MM.1S (cell line): Measurements from ENCODE around the gene MYL10.

ENCODE experiments used
- CTCF ChIP-seq: fragments of 300-600 bp; sonication (generic); IDR thresholded peaks from 2 replicates; pipeline ENCODE4 v1.5.1; 2016; ENCODE audit warnings: antibody characterized with exemption, low read length, mixed read lengths
- EZH2 ChIP-seq: fragments of 300-600 bp; sonication (generic); optimal IDR thresholded peaks from 2 replicates; pipeline ENCODE3; 2017; ENCODE audit warnings: low read depth, mild to moderate bottlenecking, antibody characterized with exemption, low read length, mixed read lengths
- EZH2phosphoT487 ChIP-seq: fragments of 300-600 bp; sonication (generic); IDR thresholded peaks from 2 replicates; pipeline ENCODE4 v1.6.1; 2018; ENCODE audit warnings: antibody characterized with exemption, low read length

GRCh38 chr7:101644879-101645278, 15.8 kb upstream of the MYL10 start:
- TF ChIP-seq CTCF (no peak), EZH2 (no peak), EZH2phosphoT487 (no peak)
